IMR-90 (cell line): ENCODE measurements around the gene MACF1. TPM values are rescaled to one million over a fixed set of nuclear protein-coding genes. Genes with fewer than 3 reads are reported as not detected.

ENCODE experiments used
- ATAC-seq: fragments of 200-7000 bp; cut with Tn5 transposase; 2 replicates; pipeline ENCODE4 v1.9.1; 2020; ENCODE audit warnings: low read depth, mild to moderate bottlenecking, moderate library complexity
- BruUV-seq: library from RNA; stranded (reverse); fragments of 400-500 nt; replicated peaks from 2 replicates; lab custom pipeline; 2021; lab: Mats Ljungman, UMichigan
- CTCF ChIA-PET: fragments of 300-600 bp; formaldehyde crosslinking; extraction: SDS; loops from one replicate; lab custom pipeline; 2021; ENCODE audit warnings: antibody characterized with exemption; lab: Yijun Ruan, JAX
- POLR2A ChIA-PET: fragments of 300-600 bp; sonication (Branson Sonifier 250); formaldehyde crosslinking; loops from one replicate; lab custom pipeline; 2022; ENCODE audit warnings: antibody characterized with exemption; ENCODE audit not compliant: unreplicated experiment; lab: Charles Lee
- DNase-seq: peaks from one replicate; pipeline ENCODE4 v3.0.0; 2013
- H2AFZ ChIP-seq: replicated peaks from 2 replicates; pipeline ENCODE3; 2013; ENCODE audit warnings: low read length, mild to moderate bottlenecking; ENCODE audit not compliant: poor library complexity
- H2AK5ac ChIP-seq: 2 replicates; pipeline ENCODE4 v1.6.1; 2013; ENCODE audit warnings: low read depth, low read length, inconsistent platforms
- H2AK9ac ChIP-seq: replicated peaks from 2 replicates; pipeline ENCODE3; 2013; ENCODE audit warnings: mild to moderate bottlenecking, low read depth, low read length, moderate library complexity; ENCODE audit not compliant: poor library complexity
- H2BK120ac ChIP-seq: 2 replicates; pipeline ENCODE4 v1.6.1; 2013; ENCODE audit warnings: low read depth, low read length, inconsistent platforms
- H2BK15ac ChIP-seq: 3 replicates; pipeline ENCODE4 v1.6.1; 2013; ENCODE audit warnings: low read depth, low read length, inconsistent platforms
- H2BK20ac ChIP-seq: 2 replicates; pipeline ENCODE4 v1.6.1; 2013; ENCODE audit warnings: low read depth, mild to moderate bottlenecking, inconsistent platforms, low read length, moderate library complexity
- H2BK5ac ChIP-seq: 2 replicates; pipeline ENCODE4 v1.6.1; 2013; ENCODE audit warnings: mild to moderate bottlenecking, low read depth, low read length, inconsistent platforms; ENCODE audit not compliant: poor library complexity, severe bottlenecking
- H3K14ac ChIP-seq: replicated peaks from 2 replicates; pipeline ENCODE4 v1.6.1; 2013; ENCODE audit warnings: low read depth, low read length, inconsistent platforms
- H3K18ac ChIP-seq: 2 replicates; pipeline ENCODE4 v1.6.1; 2013; ENCODE audit warnings: low read depth, low read length, control low read depth
- H3K23ac ChIP-seq: 2 replicates; pipeline ENCODE4 v1.6.1; 2013; ENCODE audit warnings: low read depth, low read length, inconsistent platforms
- H3K27ac ChIP-seq: 2 replicates; pipeline ENCODE4 v1.5.1; 2013; ENCODE audit warnings: mild to moderate bottlenecking, control low read depth, low read length; ENCODE audit not compliant: insufficient read depth
- H3K27me3 ChIP-seq: 2 replicates; pipeline ENCODE4 v1.6.1; 2013; ENCODE audit warnings: low read length; ENCODE audit not compliant: control insufficient read depth, insufficient read depth
- H3K36me3 ChIP-seq: 2 replicates; pipeline ENCODE4 v1.6.1; 2013; ENCODE audit warnings: low read length, mixed read lengths; ENCODE audit not compliant: control insufficient read depth, insufficient read depth
- H3K4ac ChIP-seq: 2 replicates; pipeline ENCODE4 v1.6.1; 2013; ENCODE audit warnings: low read depth, low read length, inconsistent platforms
- H3K4me1 ChIP-seq: 2 replicates; pipeline ENCODE4 v1.6.1; 2013; ENCODE audit warnings: low read length, mixed read lengths; ENCODE audit not compliant: control insufficient read depth, insufficient read depth
- H3K4me2 ChIP-seq: 2 replicates; pipeline ENCODE4 v1.6.1; 2013; ENCODE audit warnings: low read depth, mild to moderate bottlenecking, control low read depth, low read length, moderate library complexity
- H3K4me3 ChIP-seq: 2 replicates; pipeline ENCODE4 v1.5.1; 2013; ENCODE audit warnings: low read depth, mild to moderate bottlenecking, control low read depth, low read length, moderate library complexity; ENCODE audit not compliant: insufficient read depth
- H3K56ac ChIP-seq: 2 replicates; pipeline ENCODE4 v1.6.1; 2013; ENCODE audit warnings: low read length, inconsistent platforms; ENCODE audit not compliant: insufficient read depth; ENCODE audit errors: extremely low read depth
- H3K79me1 ChIP-seq, 2 experiments: 2 replicates each; pipeline ENCODE4 v1.6.1; 2013; ENCODE audit warnings: low read length in 2 of 2, inconsistent platforms in 1 of 2, low read depth in 1 of 2
- H3K9ac ChIP-seq: 2 replicates; pipeline ENCODE4 v1.6.1; 2013; ENCODE audit warnings: low read depth, low read length, control low read depth
- H3K9me1 ChIP-seq: 2 replicates; pipeline ENCODE4 v1.6.1; 2013; ENCODE audit warnings: low read length, inconsistent platforms; ENCODE audit not compliant: insufficient read depth
- H3K9me3 ChIP-seq: 2 replicates; pipeline ENCODE4 v1.6.1; 2013; ENCODE audit warnings: low read length; ENCODE audit not compliant: control insufficient read depth, insufficient read depth
- H4K20me1 ChIP-seq: 2 replicates; pipeline ENCODE4 v1.6.1; 2013; ENCODE audit warnings: low read length, inconsistent platforms; ENCODE audit not compliant: insufficient read depth
- H4K5ac ChIP-seq: 2 replicates; pipeline ENCODE4 v1.6.1; 2013; ENCODE audit warnings: mild to moderate bottlenecking, low read depth, low read length, control low read depth
- H4K8ac ChIP-seq, 2 experiments: 2 replicates each; pipeline ENCODE4 v1.6.1; 2013; ENCODE audit warnings: low read depth in 2 of 2, low read length in 2 of 2, control low read depth in 1 of 2, inconsistent platforms in 1 of 2
- H4K91ac ChIP-seq: 2 replicates; pipeline ENCODE4 v1.6.1; 2013; ENCODE audit warnings: low read depth, low read length, inconsistent platforms; ENCODE audit not compliant: insufficient read depth
- MAFK ChIP-seq: IDR thresholded peaks from 2 replicates; pipeline ENCODE4 v1.6.1; 2012; ENCODE audit warnings: low read depth, low read length, improper control_type of control experiment
- NFE2L2 ChIP-seq: fragments of 150-350 bp; IDR thresholded peaks from 2 replicates; pipeline ENCODE4 v1.6.1; 2016; ENCODE audit warnings: low read depth, mild to moderate bottlenecking, low read length
- RAD21 ChIP-seq: IDR thresholded peaks from 2 replicates; pipeline ENCODE4 v1.6.1; 2012; ENCODE audit warnings: low read length, improper control_type of control experiment
- WGBS, 2 experiments: methylation state at CpG; one replicate each; pipeline versions ENCODE4 v1.1.5 to v1.1.7; 2013; ENCODE audit warnings: missing lambda C conversion rate in 2 of 2; ENCODE audit not compliant: insufficient read length in 1 of 2; ENCODE audit errors: extremely low coverage in 2 of 2; 5-methylcytosine and 5-hydroxymethylcytosine counted together
- dilution Hi-C: fragments of 300-500 bp; cut with HindIII; formaldehyde crosslinking; loops from one replicate; pipeline ENCODE4 v1.14.3; 2018; ENCODE audit warnings: low sequenced_read_pairs; ENCODE audit not compliant: unreplicated experiment
- in situ Hi-C: fragments of 300-500 bp; cut with MboI; formaldehyde crosslinking; loops from 3 replicates; pipeline ENCODE4 v1.14.3; 2019; ENCODE audit warnings: low sequenced_read_pairs, inconsistent platforms, mixed read lengths
- intact Hi-C: fragments of 100-400 bp; cut with micrococcal nuclease; formaldehyde crosslinking; loops from 2 replicates; pipeline ENCODE4 v1.10.0; 2022
- polyA plus RNA-seq, 3 experiments: library from polyadenylated mRNA; depleted of rRNA; stranded (reverse); fragments of >200 nt; gene quantifications; 2 replicates each; pipeline ENCODE4 v1.2.3, GENCODE V29; 2012; ENCODE audit warnings: low replicate concordance in 1 of 3
- total RNA-seq: library from RNA; depleted of rRNA; stranded (reverse); fragments of >200 nt; gene quantifications from 2 replicates; pipeline ENCODE4 v1.2.3, GENCODE V29; 2012
- TF ChIP-seq, protein P1 (sequence below): fragments of 150-350 bp; IDR thresholded peaks from 2 replicates; pipeline ENCODE4 v1.6.1; 2017; ENCODE audit warnings: mild to moderate bottlenecking, antibody characterized with exemption, low read length, low read depth
- TF ChIP-seq, protein P2 (sequence below): conservative IDR thresholded peaks from 2 replicates; pipeline ENCODE4 v1.5.1; 2012; ENCODE audit warnings: mild to moderate bottlenecking, low read depth, low read length, improper control_type of control experiment

Gene MACF1
- total and polyA plus RNA-seq, 2 of the 4 experiments (the other 2 are of a cell fraction) = 67.6 to 369 TPM

DNA sequence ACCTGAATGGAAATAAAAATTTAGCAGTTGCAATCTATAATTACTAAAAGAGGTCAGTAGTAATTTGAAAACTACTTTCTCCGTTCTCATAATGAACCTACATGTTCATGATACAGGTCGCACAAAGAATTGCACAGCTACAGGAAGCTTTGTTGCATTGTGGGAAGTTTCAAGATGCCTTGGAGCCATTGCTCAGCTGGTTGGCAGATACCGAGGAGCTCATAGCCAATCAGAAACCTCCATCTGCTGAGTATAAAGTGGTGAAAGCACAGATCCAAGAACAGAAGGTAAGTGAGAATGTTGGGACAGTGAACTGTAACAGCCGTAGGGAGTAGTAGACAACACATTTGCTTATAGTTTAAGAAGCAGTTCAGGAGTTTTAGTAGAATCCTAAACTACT is 218.1 kb downstream of the MACF1 start:
- Histone ChIP-seq H2BK15ac (no peak overlapping the region), H2AK9ac (no peak overlapping the region), H4K91ac (no peak overlapping the region), H3K4ac (no peak overlapping the region), H2AK5ac (no peak overlapping the region), H3K18ac (no peak overlapping the region), H4K20me1 (peaks cover 21% of the 10 kb centered on the region; the same call in 1 of the 2 replicates), H3K27ac (no peak overlapping the region), H3K9me3 (no peaks in the 10 kb centered on the region), H2BK20ac (no peak overlapping the region), H4K8ac (no peak overlapping the region), H2BK5ac (no peak overlapping the region), H3K9me1 (no peaks in the 10 kb centered on the region), H3K4me2 (no peak overlapping the region), H3K4me3 (no peak overlapping the region), H3K9ac (no peak overlapping the region), H4K5ac (no peak overlapping the region), H3K79me1 (peaks cover 15 to 56% of the 10 kb centered on the region in 2 experiments), H3K14ac (no peak overlapping the region), H2AFZ (no peak overlapping the region), H3K36me3 (peaks cover 17% of the 10 kb centered on the region), H3K23ac (no peak overlapping the region), H2BK120ac (no peak overlapping the region), H3K27me3 (no peaks in the 10 kb centered on the region), H3K4me1 (no peaks in the 10 kb centered on the region), H3K56ac (no peak overlapping the region)
- TF ChIP-seq, protein P1, sequence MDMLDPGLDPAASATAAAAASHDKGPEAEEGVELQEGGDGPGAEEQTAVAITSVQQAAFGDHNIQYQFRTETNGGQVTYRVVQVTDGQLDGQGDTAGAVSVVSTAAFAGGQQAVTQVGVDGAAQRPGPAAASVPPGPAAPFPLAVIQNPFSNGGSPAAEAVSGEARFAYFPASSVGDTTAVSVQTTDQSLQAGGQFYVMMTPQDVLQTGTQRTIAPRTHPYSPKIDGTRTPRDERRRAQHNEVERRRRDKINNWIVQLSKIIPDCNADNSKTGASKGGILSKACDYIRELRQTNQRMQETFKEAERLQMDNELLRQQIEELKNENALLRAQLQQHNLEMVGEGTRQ = no peak
- TF ChIP-seq MAFK (no peak), NFE2L2 (no peak), RAD21 (no peak)
- TF ChIP-seq, protein P2, sequence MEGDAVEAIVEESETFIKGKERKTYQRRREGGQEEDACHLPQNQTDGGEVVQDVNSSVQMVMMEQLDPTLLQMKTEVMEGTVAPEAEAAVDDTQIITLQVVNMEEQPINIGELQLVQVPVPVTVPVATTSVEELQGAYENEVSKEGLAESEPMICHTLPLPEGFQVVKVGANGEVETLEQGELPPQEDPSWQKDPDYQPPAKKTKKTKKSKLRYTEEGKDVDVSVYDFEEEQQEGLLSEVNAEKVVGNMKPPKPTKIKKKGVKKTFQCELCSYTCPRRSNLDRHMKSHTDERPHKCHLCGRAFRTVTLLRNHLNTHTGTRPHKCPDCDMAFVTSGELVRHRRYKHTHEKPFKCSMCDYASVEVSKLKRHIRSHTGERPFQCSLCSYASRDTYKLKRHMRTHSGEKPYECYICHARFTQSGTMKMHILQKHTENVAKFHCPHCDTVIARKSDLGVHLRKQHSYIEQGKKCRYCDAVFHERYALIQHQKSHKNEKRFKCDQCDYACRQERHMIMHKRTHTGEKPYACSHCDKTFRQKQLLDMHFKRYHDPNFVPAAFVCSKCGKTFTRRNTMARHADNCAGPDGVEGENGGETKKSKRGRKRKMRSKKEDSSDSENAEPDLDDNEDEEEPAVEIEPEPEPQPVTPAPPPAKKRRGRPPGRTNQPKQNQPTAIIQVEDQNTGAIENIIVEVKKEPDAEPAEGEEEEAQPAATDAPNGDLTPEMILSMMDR = no peak
- BruUV-seq = no TSS peak
- dilution Hi-C loops = no loop called here
- ChIA-PET POLR2A (no interaction called here), CTCF (interaction anchor here (1.1 kb wide), 1 partner anchor 12 kb away, joined by 3 read pairs; no protein-coding TSS in a partner anchor)
- intact Hi-C loops = no loop called here
- in situ Hi-C loops = no loop called here
- DNase-seq (no peak), ATAC-seq (no peak)
- WGBS, 2 experiments = no CpG with 5 or more reads among the region's 4 CpGs
